GM15510 (cell line): ENCODE measurements around the gene NPB.

Experiments
- POLR2A ChIP-seq: IDR thresholded peaks from 3 replicates; pipeline ENCODE4 v1.6.1; 2011; ENCODE audit warnings: borderline replicate concordance; ENCODE audit not compliant: insufficient read length; ENCODE audit errors: extremely low read depth

Gene NPB

GRCh38 chr17:81931189-81931556 lies 29.1 kb downstream of the NPB start:
- TF ChIP-seq POLR2A = no peak

GRCh38 chr17:81931557-81932332 lies 29.7 kb downstream of the NPB start:
- no peak for TF ChIP-seq POLR2A

- no peak for TF ChIP-seq POLR2A
These were observed 30.4 kb downstream of the NPB start for GRCh38 chr17:81932333-81932983.

- TF ChIP-seq POLR2A = peak; percentile 11
These were observed 31.2 kb downstream of the NPB start for GRCh38 chr17:81933178-81933699.

GRCh38 chr17:81934098-81934757 lies 32.2 kb downstream of the NPB start:
- no peak for TF ChIP-seq POLR2A

- TF ChIP-seq POLR2A = no peak
These were observed 33.0 kb downstream of the NPB start for GRCh38 chr17:81934850-81935708.

GRCh38 chr17:81935709-81936084 lies 33.7 kb downstream of the NPB start:
- no peak for TF ChIP-seq POLR2A

GRCh38 chr17:81939218-81939617 lies 37.2 kb downstream of the NPB start:
- TF ChIP-seq POLR2A = no peak

GRCh38 chr17:81939881-81940385 lies 37.9 kb downstream of the NPB start:
- TF ChIP-seq POLR2A = no peak

GRCh38 chr17:81940538-81941483 lies 38.8 kb downstream of the NPB start:
- TF ChIP-seq POLR2A = no peak

- no peak for TF ChIP-seq POLR2A
These were observed 39.6 kb downstream of the NPB start for GRCh38 chr17:81941484-81942166.

- TF ChIP-seq POLR2A = no peak
These were observed 40.1 kb downstream of the NPB start for GRCh38 chr17:81942167-81942553.

- no peak for TF ChIP-seq POLR2A
These were observed 42.8 kb downstream of the NPB start for GRCh38 chr17:81944858-81945257.
